ENCODE data around the gene FNDC11.

Gene FNDC11

DNA sequence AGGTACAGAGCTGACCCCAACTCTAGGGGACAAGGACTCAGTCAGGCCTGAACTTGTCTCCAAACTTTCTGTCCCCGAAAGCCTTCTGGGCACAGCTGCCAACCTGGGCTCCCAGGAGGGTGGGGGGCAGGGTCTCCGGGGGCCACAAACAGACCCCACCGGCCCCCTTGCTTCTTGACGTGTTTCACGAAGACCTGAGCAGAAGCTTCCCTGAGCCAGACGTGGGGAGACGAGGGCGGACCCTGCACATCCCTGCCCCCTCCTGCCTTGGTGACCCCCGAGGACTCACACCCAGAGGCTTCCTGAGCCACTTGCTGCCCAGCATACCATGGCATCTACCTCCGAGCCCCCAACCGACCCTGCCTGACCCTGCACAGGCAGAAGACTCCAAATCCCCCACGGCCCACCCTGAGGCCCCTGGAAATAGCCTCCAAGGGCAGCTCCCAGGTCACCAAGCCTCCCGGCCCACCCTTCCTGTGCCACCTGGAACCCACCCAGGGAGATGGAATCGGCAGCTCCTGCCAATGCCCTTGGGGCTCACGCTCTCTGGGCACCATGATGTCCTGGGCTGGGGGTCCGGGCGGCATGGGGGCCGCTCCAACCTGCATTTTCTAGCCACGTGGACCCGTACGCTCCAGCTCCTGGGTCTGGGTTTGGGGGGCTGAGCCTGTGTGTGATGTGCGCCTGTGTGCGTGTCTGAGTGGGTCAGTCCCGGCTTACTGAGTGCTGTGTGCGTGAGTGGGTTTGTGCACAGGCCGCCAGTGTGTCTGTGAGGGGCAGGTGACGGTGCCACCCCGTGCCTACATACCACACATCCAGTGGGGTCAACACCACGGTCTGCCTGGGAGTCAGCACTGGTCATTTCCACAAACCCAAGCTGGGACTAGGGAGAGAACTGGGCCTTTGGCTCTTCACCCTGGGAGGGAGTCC, 14.3 kb upstream of the FNDC11 start:
- no peak overlapping the region for H3K4me3 ChIP-seq (ENCODE audit: control insufficient read depth, low read depth, low read length)
- TF ChIP-seq, protein P1, sequence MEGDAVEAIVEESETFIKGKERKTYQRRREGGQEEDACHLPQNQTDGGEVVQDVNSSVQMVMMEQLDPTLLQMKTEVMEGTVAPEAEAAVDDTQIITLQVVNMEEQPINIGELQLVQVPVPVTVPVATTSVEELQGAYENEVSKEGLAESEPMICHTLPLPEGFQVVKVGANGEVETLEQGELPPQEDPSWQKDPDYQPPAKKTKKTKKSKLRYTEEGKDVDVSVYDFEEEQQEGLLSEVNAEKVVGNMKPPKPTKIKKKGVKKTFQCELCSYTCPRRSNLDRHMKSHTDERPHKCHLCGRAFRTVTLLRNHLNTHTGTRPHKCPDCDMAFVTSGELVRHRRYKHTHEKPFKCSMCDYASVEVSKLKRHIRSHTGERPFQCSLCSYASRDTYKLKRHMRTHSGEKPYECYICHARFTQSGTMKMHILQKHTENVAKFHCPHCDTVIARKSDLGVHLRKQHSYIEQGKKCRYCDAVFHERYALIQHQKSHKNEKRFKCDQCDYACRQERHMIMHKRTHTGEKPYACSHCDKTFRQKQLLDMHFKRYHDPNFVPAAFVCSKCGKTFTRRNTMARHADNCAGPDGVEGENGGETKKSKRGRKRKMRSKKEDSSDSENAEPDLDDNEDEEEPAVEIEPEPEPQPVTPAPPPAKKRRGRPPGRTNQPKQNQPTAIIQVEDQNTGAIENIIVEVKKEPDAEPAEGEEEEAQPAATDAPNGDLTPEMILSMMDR (conservative IDR thresholded peaks at IDR 0.05; ENCODE audit: control insufficient read depth, insufficient read depth, low read depth, low read length), result no peak
- DNase-seq (ENCODE audit: low read depth), result no peak

DNA sequence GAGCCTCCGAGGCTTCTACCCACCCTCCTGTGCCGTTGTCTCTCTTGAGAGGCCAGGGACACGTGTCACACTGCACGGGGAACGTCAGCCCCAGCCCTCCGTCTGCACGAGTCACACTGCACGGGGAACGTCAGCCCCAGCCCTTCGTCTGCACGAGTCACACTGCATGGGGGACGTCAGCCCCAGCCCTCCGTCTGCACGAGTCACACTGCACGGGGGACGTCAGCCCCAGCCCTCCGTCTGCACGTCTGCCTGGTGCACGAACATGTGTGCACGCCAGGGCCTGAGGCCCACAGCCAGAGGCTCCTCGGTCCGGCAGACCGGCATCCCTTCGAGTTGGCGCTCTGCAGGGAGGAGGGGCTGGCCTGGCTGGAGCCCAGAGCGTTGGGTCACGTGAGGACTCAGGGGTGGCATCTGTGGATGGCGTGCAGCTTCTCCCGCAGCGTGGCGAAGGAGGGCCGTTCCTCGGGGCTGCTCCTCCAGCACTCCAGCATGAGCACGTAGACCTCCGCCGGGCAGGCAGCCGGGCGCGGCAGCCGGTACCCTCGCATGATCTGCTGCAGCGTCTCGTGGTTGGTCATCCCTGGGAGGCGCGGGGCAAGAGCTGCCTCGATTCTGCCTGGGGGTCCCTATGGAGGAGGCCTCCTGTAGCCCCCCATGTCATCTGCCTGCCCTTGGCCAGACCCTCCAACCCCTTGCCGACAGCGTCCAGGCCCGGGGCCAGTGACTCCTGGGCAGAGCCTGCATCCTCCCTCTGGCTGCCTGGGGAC, 13.4 kb upstream of the FNDC11 start:
- DNase-seq (ENCODE audit: low read depth), result peak; percentile 38
- TF ChIP-seq, protein P1 (conservative IDR thresholded peaks at IDR 0.05; ENCODE audit: control insufficient read depth, insufficient read depth, low read depth, low read length), result no peak
- no peak overlapping the region for H3K4me3 ChIP-seq (ENCODE audit: control insufficient read depth, low read depth, low read length)

DNA sequence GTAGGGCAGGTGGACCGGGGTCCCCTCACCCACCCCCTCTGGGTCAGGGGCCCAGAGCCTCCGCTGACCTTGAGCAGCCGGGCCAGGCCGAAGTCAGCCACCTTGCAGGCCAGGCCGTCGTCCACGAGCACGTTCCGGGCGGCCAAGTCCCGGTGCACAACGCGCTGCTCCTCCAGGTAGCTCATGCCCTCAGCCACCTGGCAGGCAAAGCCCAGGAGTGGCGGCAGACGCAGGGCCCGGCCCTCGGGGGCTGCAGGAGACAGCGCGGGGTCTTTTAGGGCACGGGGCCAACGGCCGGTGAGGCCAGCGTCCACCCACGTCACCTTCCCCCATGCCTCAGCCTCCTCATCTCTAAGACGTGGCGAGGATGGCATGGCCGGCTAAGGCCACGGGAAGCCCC, 12.6 kb upstream of the FNDC11 start:
- TF ChIP-seq, protein P1 (conservative IDR thresholded peaks at IDR 0.05; ENCODE audit: control insufficient read depth, insufficient read depth, low read depth, low read length), result no peak
- no peak for DNase-seq (ENCODE audit: low read depth)
- no peak overlapping the region for H3K4me3 ChIP-seq (ENCODE audit: control insufficient read depth, low read depth, low read length)

DNA sequence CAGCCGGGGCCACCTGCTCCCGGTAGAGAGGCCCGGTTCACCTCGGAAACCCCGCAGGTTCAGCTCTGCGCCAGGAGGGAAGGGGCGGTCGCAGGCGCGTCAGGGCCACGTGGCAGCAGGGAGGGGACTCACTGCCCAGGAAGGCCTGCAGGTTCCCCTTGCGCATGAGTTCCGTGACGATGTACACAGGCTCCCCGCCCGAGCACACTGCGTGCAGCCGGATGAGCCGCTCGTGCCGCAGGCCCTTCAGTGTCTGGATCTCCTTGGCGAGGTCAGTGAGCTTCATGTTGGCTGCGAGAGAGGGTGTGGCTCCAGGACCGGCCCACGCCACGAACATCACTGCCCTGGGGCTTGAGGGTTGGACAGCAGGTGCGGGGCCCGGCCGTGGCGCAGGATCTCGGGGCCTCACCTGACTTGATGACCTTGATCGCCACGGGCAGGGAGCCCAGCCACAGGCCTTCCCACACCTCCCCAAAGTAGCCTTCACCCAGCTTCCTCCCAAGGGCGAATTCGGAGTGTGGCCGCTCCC, 11.9 kb upstream of the FNDC11 start:
- DNase-seq (ENCODE audit: low read depth), result no peak
- TF ChIP-seq, protein P1 (conservative IDR thresholded peaks at IDR 0.05; ENCODE audit: control insufficient read depth, insufficient read depth, low read depth, low read length), result no peak
- no peak overlapping the region for H3K4me3 ChIP-seq (ENCODE audit: control insufficient read depth, low read depth, low read length)

DNA sequence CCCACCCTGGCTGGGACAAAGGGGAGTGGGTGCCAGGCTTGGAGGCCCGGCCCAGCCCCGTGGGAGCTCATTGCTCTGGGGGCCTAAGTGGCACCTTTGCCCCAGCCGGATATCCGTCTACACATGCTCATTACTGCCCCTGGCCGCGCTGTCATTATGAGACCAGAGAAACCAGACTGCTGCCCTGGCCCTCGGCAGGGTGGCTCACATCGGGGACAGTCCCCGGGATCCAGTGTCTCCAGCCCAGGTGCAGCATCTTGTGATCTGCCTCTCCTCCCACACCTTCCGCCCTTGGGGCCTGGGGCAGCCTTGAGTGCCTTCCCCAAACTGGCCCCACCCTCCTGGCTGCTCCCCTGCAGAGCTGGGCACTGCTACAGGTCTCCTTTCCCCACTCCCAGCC, 11.3 kb upstream of the FNDC11 start:
- TF ChIP-seq, protein P1 (conservative IDR thresholded peaks at IDR 0.05; ENCODE audit: control insufficient read depth, insufficient read depth, low read depth, low read length), result no peak
- H3K4me3 ChIP-seq (ENCODE audit: control insufficient read depth, low read depth, low read length), result no peak overlapping the region
- no peak for DNase-seq (ENCODE audit: low read depth)

DNA sequence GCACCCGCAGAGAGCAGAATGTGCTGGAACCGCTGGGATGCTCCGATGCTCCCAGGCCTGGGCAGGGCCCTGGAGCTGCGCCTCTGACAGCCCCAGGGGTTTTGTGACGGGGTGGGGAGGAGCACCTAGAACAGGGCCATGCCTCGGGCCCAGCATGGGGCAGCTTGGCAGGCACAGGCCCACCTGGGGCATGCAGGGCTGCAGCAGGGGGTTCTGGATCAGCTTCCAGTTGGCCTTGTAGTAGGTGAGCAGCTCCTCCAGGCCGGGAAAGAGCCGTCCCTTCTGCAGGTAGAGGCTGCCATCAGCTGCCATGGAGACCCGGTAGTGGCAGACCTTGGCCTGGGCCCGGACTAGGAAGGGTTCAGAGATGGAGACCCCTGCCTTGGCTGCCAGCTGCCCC, 10.8 kb upstream of the FNDC11 start:
- no peak overlapping the region for H3K4me3 ChIP-seq (ENCODE audit: control insufficient read depth, low read depth, low read length)
- DNase-seq (ENCODE audit: low read depth), result no peak
- TF ChIP-seq, protein P1 (conservative IDR thresholded peaks at IDR 0.05; ENCODE audit: control insufficient read depth, insufficient read depth, low read depth, low read length), result no peak

Data from fibroblast of mammary gland (primary cell).